ENCODE data around the gene EPG5.
"Not testable (repeated sequence)": the region's sequence is repeated elsewhere in the genome, so short reads cannot be mapped to it uniquely, and the experiment has no call there.

The EPG5 gene, protein sequence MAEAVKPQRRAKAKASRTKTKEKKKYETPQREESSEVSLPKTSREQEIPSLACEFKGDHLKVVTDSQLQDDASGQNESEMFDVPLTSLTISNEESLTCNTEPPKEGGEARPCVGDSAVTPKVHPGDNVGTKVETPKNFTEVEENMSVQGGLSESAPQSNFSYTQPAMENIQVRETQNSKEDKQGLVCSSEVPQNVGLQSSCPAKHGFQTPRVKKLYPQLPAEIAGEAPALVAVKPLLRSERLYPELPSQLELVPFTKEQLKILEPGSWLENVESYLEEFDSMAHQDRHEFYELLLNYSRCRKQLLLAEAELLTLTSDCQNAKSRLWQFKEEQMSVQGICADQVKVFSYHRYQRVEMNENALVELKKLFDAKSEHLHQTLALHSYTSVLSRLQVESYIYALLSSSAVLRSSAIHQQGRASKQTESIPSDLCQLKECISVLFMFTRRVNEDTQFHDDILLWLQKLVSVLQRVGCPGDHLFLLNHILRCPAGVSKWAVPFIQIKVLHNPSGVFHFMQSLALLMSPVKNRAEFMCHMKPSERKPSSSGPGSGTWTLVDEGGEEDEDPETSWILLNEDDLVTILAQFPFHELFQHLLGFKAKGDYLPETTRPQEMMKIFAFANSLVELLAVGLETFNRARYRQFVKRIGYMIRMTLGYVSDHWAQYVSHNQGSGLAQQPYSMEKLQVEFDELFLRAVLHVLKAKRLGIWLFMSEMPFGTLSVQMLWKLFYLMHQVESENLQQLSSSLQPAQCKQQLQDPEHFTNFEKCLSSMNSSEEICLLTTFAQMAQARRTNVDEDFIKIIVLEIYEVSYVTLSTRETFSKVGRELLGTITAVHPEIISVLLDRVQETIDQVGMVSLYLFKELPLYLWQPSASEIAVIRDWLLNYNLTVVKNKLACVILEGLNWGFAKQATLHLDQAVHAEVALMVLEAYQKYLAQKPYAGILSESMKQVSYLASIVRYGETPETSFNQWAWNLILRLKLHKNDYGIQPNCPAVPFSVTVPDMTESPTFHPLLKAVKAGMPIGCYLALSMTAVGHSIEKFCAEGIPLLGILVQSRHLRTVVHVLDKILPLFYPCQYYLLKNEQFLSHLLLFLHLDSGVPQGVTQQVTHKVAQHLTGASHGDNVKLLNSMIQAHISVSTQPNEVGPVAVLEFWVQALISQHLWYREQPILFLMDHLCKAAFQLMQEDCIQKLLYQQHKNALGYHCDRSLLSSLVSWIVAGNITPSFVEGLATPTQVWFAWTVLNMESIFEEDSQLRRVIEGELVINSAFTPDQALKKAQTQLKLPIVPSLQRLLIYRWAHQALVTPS (N-terminal part only)

DNA sequence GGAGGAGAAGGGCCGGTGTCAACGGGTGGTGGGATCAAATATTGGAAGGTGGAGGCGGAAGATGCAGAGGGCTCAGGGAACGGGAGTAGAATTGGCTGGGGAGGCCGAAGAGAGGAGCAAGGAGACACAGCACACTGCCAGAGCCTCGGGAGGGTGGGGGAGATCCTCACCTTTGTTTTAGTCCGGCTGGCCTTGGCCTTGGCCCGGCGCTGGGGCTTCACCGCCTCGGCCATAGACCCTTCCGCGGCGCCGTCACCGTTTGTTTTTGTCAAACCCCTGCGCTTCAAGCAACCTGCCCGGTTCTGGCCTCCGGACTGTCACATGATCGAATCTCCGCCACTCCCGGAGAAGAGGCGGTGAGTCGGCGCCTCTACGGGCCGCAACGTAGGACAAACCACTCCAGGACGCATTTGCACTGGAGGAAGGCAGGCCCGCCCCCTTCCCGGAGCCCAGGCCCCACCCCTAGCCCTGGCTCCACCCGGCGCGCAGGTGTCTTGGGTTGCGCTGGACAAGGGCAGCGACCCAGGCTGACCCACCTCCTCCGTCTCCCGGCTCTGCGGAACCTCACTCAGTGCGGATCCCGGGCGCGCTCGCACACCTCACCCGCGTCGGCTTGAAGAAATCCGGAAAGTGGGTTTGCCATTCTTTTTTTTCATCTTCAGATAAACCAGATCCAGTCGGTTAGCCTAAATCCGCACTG, at the start of gene EPG5:
Gene EPG5, minus strand, starts transcription at position 323 of the 700 bp plus-strand sequence. Its CDS starts 90 bp downstream, at position 233.
- peak; percentile 88 for DNase-seq

DNA sequence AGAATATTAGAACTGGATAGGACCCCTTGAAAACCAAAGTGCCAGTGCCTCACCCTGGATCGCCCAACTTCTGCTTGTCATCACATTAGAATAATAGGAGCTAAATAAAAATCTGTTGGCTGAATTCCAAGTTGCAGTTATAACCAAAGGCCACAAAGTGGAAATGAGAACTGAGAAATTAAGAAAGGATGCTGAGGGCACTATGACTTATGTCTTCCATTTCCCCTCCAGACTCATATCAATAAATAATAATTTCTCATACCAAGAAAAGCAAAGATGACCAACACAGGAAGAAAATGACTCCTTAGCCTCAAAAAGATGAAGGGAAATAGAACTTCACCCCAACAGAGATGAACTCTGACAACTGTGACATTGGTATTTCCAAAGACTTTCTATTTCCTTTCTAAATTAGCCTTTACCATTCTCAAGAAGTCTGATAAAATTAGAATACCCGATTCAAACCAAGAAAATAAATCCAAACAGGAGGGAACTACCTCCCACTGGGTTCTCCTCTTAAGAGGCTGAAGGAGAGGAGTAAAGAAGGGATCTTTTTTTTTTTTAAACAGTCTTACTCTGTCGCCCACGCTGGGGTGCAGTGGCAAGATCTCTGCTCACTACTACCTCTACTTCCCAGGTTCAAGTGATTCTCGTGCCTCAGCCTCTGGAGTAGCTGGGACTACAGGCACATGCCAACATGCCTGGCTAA, 46.5 kb upstream of the EPG5 start:
- DNase-seq = no peak

DNA sequence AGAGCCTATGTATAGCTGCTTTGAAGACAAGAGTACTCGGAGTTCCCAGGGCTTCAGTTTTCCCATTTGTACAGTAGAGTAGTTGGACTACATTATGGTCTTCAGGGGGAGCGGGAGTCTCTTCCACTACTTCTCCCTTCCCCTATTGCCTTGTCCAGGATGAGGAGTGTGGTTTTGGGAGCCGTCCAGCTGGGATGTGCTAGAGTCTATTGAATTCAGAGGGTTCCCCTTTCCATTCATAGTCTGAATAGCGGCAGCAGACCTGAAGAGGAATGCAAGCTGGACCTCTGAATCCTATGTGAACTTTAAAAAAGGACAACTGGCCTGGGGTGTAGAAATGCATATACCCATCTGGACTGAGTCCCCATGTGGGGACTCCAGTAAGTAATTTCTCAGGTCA, 43.5 kb upstream of the EPG5 start:
- no peak for DNase-seq

DNA sequence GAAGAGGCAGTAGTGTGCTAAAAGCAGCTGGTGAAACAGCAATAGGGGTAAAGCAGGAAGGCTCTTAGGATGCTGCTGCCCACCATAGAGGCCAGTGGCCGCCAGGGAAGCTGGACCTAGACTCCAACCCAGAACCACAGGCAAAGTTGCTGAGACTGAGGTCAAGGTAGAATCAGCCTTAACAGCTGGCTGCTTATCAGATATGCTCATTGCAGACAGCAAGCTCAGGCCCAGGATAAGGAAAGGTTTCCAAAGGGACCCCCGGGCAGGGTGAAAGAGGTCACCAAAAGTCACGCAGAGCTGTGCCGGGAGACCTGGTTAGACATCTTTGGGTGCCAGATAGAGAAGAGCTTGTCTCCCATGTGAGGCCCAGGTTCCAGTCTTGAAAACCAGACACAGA, 42.9 kb upstream of the EPG5 start:
- no peak for DNase-seq

DNA sequence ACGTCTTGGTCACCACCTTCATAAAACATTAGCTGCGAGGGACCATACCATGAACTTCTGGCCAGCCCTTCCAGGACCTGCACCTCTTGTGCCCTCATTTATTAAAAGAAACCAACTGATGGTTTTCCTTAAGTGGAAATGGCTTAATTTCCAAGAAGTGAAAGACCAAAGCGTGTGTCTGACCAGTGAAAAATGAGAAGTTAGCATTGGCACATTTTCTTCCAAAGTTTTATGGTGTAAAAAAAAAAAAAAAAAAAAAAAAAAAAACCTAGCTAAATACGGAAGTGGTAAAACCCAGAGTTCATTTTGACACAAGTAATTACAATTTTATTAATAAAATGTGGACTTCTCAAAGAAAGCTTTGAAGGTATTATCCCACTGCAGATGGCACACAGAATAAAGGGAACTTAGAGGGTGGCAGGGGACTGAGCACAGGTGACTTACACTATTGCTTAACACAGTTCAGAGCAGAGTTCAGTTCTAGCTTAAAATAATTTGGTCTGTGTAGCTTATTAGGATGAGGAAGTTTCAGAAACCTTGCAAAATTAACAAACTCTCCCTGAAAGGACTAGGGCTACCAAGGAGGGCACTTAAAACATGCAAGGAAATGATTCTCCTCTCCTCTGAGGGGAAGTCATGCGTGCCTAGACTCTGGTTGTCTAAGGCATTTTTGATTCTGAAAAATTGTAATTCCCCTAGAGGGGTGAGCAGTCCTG, 42.2 kb upstream of the EPG5 start:
- DNase-seq = no peak

DNA sequence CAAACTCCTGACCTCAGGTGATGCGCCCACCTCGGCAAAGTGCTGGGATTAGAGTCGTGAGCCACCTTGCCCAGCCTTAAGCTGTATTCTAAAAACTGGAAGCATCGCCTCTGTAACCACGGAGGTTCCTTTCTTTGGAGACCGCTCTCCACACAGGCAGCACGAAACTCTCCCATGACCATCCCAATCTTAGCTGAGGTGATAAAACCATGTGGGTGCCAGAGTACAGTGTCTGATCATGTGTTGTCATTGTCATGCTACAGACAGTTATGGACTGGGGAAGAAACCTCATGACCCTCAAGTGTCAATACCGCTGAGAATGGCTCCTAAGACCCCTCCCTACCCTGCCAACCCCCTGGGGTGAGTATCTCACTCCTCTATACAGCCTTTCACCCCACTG, 41.4 kb upstream of the EPG5 start:
- no peak for DNase-seq

DNA sequence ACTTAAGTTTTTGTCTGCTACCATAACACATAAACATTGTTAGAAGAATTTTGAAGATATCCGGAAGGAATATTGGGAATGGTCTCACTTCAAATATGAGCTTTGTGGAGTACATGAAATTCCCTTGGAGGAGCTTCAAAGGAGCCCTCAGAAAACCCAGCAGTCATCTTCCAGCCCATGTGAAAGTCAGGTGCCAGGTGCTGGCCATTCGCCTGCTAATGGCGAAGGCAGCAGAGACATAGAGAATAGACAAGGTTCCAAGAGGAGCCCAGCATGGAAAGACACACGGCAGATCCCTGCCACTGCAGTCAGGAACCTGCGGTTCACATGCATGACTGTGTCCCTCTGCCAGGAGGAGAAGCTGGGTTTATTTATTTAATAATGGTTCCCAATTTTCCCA, 40.0 kb upstream of the EPG5 start:
- DNase-seq = no peak

DNA sequence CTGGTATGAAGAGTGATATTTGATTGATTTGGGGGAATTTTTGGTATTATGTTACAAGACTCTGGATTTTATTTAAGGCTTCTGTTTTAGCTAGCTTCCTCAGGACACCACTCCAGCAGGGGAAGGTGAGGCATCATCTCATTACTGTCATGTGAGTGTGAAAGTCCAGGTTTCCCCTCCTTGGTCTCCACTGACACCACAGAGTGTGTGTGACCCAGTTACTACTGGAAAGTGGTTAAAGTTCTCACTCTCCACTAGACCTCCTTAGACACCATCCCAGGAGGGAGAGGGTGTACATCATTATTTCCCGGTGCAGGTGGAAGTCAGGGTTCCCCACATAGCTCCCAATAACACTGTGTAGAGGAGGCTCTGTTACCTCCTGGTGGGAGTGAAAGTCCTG, 35.8 kb upstream of the EPG5 start:
- DNase-seq = no peak

DNA sequence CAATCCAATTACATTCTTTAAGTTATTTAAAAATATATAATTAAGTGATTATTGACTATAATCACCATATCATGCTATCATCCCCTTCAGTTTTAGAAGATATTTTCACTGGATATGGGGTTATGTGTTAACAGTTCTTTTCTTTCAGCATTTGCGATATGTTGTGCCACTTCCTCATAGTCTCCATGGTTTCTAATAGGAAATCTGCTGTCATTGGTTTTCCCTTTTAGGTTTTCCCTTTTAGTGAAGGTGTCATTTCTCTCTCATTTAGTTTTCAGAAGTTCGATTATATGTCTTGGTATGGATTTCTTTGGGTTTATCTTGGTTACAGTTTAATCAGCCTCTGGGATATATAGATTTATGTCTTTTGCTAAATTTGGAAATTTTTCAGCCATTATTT, 34.8 kb upstream of the EPG5 start:
- no peak for DNase-seq

DNA sequence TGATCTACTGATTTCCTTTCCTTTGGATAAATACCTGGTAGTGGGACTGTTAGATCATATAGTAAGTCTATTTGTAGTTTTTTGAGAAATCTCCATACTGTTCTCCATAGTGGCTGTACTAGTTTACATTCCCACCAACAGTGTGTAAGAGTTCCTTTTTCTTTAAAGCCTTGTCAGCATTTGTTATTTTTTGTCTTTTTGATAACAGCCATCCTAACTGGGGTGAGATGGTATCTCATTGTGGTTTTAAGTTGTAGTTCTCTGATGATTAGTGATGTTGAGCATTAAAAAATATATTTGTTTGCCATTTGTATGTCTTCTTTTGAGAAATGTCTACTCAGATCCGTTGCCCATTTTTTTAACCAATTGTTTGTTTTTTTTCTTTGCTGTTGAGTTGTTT, 33.9 kb upstream of the EPG5 start:
- no peak for DNase-seq

DNA sequence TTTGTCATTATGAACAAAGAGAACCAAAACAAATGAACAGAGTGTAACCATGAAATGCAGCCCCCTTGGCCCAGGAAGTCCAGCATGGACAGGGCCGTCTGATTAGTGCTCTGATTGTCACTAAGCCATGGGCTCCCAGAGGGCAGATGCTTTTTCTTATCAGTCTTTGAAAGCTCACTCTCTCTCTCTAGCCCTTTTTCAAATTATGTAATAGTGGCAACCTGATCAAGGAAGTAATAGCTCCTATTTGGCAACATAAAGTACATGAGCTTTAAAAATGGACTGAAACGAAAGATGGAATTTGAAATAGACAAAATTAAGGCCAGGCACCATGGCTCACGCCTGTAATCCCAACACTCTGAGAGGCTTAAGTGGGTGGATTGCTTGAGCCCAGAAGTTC, 32.4 kb upstream of the EPG5 start:
- DNase-seq = no peak

DNA sequence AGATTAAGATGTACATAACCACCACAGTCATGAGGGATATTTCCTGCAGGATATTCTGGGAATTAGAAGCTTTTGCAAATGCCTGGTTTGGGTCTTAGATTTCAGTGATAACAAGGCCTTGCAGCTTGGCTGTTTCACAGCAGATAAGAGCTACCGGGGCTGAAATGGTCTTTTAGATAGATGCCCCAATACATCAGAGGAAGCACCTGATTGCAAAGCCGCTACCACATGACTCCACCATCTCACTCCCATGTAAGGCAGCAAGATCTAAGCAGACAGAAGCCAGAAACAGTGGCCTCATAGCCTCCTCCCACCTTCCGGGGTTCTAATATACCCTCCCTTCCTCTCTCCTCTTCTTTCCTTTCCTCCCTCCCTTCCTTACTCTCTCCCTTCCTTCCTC, 31.1 kb upstream of the EPG5 start:
- DNase-seq = no peak

DNA sequence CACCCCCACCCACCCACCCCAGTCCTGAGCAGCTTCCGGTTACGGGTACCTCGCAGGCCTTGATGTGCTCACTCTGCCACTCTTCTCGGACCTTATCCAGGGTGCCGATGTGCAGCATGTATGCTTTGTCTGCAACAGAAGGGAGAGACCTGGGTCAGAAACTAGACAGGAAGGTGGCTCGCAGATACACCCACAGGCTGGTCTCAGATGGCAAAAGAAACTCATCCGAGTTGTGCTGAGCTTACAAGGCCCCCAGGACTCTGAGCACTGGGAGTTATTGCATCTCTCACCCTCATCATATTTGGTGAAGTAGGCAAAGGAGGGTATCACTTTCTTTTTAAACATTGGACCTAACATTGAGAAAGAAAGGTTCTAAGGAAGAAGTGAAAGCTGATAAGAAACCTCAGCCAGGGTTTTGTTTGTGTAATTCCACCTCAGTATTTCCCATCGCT, 30.6 kb upstream of the EPG5 start:
- DNase-seq = peak; percentile 9

DNA sequence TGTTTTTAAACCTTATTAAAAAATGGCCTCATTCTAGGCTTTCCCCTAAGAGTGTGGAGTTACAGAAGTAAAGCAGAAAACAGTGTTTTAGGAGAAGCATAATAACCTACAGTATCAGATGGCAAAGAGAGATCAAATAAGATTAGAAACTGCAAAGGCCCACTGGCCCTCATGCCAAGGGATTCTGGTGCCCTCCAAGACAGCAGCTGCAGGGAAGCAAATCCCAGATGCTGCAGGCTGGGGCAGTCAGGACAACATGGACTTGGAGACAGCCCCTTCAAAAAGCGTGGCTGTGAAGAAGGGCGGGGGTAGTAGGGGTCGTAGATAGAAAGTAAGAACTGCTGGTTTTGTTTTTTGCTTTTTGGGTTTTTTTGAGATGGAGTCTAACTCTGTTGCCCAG, 28.3 kb upstream of the EPG5 start:
- no peak for DNase-seq

DNA sequence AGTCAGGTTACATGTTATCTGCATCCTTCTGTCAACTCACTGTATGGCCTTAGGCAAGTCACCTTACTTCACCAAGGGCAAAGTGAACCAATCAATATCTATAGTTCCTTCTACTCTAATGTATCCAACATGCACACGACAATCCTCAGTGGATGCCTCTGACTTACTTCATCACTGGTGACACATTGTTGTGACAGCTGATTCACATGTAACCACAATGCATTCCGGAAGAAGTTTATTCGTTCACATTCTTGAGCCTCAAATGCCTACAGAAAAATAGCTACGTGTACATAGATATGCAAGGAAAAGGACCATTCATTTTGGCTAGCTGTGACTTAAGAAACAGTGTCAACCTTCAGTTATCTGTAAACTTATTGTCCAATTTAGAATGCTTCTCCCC, 26.3 kb upstream of the EPG5 start:
- DNase-seq = no peak

DNA sequence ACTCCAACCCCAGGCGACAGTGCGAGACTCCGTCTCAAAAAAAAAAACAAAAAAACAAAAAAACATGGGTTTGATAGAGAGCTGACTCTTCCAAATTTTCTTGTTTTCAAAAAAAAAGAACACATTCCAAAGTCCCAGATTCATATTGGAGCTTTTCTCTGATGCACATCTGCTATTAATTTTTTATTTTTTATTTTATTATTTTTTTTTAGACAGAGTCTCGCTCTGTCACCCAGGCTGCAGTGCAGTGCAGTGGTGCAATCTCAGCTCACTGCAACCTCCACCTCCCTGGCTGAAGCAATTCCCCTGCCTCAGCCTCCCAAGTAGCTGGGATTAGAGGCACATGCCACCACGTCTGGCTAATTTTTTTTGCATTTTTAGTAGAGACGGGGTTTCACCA, 25.4 kb upstream of the EPG5 start:
- not testable (repeated sequence) for DNase-seq

DNA sequence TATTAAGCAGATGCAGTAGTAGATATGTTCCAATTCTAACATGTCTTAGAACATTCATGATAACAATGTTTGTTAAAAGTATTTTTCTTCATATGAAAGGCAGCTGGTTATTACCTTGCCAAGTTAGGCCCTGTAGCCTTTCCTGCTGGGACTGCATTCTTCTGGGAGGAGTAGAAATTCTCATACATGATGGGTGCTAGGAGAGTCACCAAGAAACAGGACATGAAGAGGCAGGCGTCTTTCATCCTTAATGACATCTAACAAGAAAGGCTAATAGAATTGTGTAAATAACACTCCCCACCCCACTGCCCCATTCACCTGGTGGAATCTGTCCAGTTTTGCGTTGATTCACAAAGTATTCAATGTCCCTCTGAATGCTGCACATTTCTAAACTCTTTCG, 24.7 kb upstream of the EPG5 start:
- DNase-seq = no peak

DNA sequence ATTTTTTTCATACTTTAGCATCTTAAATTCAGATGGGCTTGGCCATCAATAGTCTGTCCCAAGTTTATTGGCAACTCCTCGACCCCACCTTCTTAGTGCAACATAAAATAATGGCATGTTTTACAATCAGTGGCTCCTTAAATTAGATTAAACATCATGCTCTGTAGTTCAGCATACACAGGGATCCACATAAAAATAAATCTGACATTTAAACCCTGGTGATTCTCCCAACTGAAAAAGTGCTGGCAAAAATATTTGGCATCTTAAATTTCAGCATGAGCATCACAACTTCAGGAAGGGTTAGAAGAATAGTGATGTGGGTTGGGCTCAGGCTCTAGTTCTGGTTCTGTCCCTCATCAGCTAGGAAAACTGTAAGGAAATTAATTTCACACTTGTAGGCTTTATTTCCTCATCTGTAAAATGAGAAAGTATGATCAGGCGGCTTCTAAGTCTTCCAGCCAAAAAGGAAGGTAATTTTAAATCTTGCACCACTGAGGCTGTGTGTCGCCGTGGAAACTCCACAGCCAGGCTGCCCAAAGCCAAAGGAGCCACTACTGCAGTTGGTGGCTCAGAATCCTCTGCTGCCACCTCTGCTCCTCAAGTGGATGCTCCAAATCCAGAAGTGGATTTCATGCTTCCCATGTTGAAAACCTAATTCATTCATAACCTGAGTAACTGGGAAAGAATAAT, 17.6 kb upstream of the EPG5 start:
- no peak for DNase-seq

DNA sequence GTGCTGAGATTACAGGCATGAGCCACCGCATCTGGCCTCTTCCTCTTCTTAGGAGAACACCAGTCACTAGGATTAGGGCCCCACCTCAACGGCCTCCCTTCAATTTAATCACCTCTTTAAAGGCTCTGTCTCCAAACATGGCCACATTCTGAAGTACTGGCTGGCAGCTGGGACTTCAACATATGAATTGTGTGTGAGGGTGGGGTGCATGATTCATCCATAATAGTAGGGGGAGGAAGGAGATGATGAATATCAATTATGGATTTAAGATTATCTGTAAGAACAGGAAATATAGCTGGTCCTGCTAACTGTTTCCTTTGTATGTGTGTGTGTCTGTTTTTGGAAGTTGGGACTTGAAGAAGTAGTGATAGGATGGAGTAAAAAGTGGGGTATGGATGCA, 14.7 kb upstream of the EPG5 start:
- no peak for DNase-seq

DNA sequence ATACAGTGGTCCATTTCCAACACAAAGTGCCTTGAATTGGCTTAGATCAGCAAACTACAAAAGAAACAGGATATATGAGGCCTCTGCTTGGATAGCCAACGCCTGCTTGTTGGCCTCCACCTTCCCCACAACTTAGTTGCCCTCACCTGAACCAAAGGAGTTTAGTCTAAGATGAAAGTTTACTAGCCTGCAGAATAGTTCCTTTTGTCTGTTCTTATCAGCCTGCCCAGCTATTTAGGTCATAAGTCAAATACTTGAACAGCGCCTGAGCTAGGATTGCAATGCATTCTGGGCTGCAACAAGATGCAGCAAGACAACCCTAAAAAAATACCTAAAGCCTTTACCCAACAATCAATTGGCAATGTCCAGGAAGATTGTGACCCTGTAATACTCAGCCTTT, 13.1 kb upstream of the EPG5 start:
- DNase-seq = no peak

DNA sequence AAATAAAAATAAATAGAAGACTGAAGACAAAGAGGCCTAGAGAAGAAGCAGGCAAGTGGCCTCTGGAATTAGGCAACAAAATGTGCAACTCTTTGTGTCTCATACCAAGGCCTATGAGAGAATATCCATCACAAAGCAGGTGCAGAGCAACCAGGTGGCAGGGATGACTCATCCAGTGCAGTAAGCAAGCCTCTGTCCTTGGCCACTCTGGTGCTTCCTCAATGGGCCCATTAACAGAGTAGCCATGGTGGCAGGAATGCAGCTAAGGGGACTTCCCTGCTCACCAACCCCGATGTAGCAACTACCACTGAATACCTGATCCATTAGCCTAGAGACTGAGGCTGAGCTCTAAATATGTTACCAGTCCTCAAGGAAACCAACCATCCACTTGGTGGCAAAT, 11.0 kb upstream of the EPG5 start:
- DNase-seq = no peak

All from stimulated activated CD4-positive, alpha-beta T cell treated with anti-CD3 and anti-CD28 coated beads, Interleukin-12 subunit alpha, Interleukin-12 subunit beta, amount 100 ng/mL, for 4 hours (primary cell).